Testis (tissue), 2 donors: ENCODE data around the gene TDRD10.

Source experiments
- CTCF ChIP-seq, 3 experiments: fragments of 450-650 bp in 2 of 3; fragments of 200-600 bp in 1 of 3; sonication (generic) in 1 of 3; IDR thresholded peaks; one replicate each; pipeline ENCODE4 v1.5.1; 2016 to 2019; ENCODE audit warnings: antibody characterized with exemption in 3 of 3, mild to moderate bottlenecking in 2 of 3, moderate library complexity in 1 of 3
- POLR2A ChIP-seq: fragments of 450-650 bp; IDR thresholded peaks from one replicate; pipeline ENCODE4 v1.6.1; 2017; ENCODE audit warnings: antibody characterized with exemption, mild to moderate bottlenecking, moderate library complexity

- TF ChIP-seq CTCF (IDR thresholded peaks at IDR 0.05) (no peak), POLR2A (no peak)
Observed at GRCh38 chr1:154512760-154513159, 10.7 kb downstream of the TDRD10 start.
